Keratinocyte (primary cell): ENCODE measurements around the gene FAT1. TPM values are rescaled to one million over a fixed set of nuclear protein-coding genes. Genes with fewer than 3 reads are reported as not detected.
"Not testable (repeated sequence)": the region's sequence is repeated elsewhere in the genome, so short reads cannot be mapped to it uniquely, and the experiment has no call there.

Experiments
- DNase-seq: peaks from one replicate; pipeline ENCODE4 v3.0.0-alpha.2; 2011; ENCODE audit warnings: low read depth, missing footprints, low spot score
- FAIRE-seq: peaks from 2 replicates; lab custom pipeline; 2011; peaks lifted over from hg19 to GRCh38; lab: Jason Lieb, UNC
- H2AFZ ChIP-seq: 2 replicates; pipeline ENCODE4 v1.6.0; 2012; ENCODE audit warnings: low read length, control low read depth, inconsistent platforms; ENCODE audit not compliant: control insufficient read depth
- H3K27ac ChIP-seq: 2 replicates; pipeline ENCODE4 v1.5.1; 2011; ENCODE audit warnings: low read length; ENCODE audit not compliant: control insufficient read depth, insufficient read depth
- H3K27me3 ChIP-seq: 3 replicates; pipeline ENCODE4 v1.6.0; 2011; ENCODE audit warnings: low read length; ENCODE audit not compliant: control insufficient read depth, insufficient read depth; ENCODE audit errors: extremely low read depth
- H3K36me3 ChIP-seq, 2 experiments: 2 replicates in 1 of 2; 3 replicates in 1 of 2; pipeline ENCODE4 v1.5.1; 2011; ENCODE audit warnings: low read length in 2 of 2, mild to moderate bottlenecking in 1 of 2; ENCODE audit not compliant: control insufficient read depth in 2 of 2, insufficient read depth in 2 of 2; ENCODE audit errors: extremely low read depth in 1 of 2
- H3K4me1 ChIP-seq: 3 replicates; pipeline ENCODE4 v1.5.1; 2011; ENCODE audit warnings: low read length; ENCODE audit not compliant: control insufficient read depth, insufficient read depth; ENCODE audit errors: extremely low read depth
- H3K4me2 ChIP-seq: 3 replicates; pipeline ENCODE4 v1.6.0; 2011; ENCODE audit warnings: low read depth, low read length; ENCODE audit not compliant: control insufficient read depth, insufficient read depth; ENCODE audit errors: extremely low read depth
- H3K4me3 ChIP-seq, 3 experiments: fragments of 200-600 bp in 1 of 3; sonication (generic) in 1 of 3; 2 replicates in 2 of 3; 3 replicates in 1 of 3; pipeline ENCODE4 v1.5.1; 2011 to 2016; ENCODE audit warnings: low read length in 3 of 3, mild to moderate bottlenecking in 3 of 3, control low read depth in 2 of 3, inconsistent platforms in 1 of 3, low read depth in 1 of 3, mixed read lengths in 1 of 3, mixed run types in 1 of 3, moderate library complexity in 1 of 3; ENCODE audit not compliant: control insufficient read depth in 2 of 3, insufficient read depth in 2 of 3; ENCODE audit errors: extremely low read depth in 1 of 3
- H3K79me2 ChIP-seq: 2 replicates; pipeline ENCODE4 v1.6.0; 2012; ENCODE audit warnings: low read length; ENCODE audit not compliant: control insufficient read depth, insufficient read depth
- H3K9ac ChIP-seq: 3 replicates; pipeline ENCODE4 v1.6.0; 2011; ENCODE audit warnings: low read length; ENCODE audit not compliant: control insufficient read depth, insufficient read depth; ENCODE audit errors: extremely low read depth
- H3K9me1 ChIP-seq: 3 replicates; pipeline ENCODE4 v1.6.0; 2011; ENCODE audit warnings: low read length; ENCODE audit not compliant: control insufficient read depth, insufficient read depth; ENCODE audit errors: extremely low read depth
- H3K9me3 ChIP-seq: 2 replicates; pipeline ENCODE4 v1.5.1; 2012; ENCODE audit warnings: low read depth, low read length; ENCODE audit not compliant: control insufficient read depth
- H4K20me1 ChIP-seq: 3 replicates; pipeline ENCODE4 v1.6.0; 2011; ENCODE audit warnings: low read length; ENCODE audit not compliant: control insufficient read depth, insufficient read depth; ENCODE audit errors: extremely low read depth
- CTCF ChIP-seq, 3 experiments: IDR thresholded peaks in 1 of 3; conservative IDR thresholded peaks in 1 of 3; optimal IDR thresholded peaks in 1 of 3; 2 replicates in 2 of 3; 3 replicates in 1 of 3; pipeline versions ENCODE3 to v1.5.1; 2011; ENCODE audit warnings: low read length in 3 of 3, mild to moderate bottlenecking in 3 of 3, moderate library complexity in 2 of 3, control low read depth in 1 of 3, inconsistent platforms in 1 of 3; ENCODE audit not compliant: insufficient read depth in 2 of 3; ENCODE audit errors: extremely low read depth in 1 of 3
- EZH2 ChIP-seq: IDR thresholded peaks from one replicate; pipeline ENCODE4 v1.6.1; 2012; ENCODE audit warnings: inconsistent platforms, mild to moderate bottlenecking, low read length, moderate library complexity
- dilution Hi-C: fragments of 300-500 bp; cut with MboI; formaldehyde crosslinking; loops from one replicate; pipeline ENCODE4 v1.7.0; 2020; ENCODE audit warnings: low sequenced_read_pairs; ENCODE audit not compliant: extremely low pct_ligation_motif_present
- polyA plus RNA-seq, 5 experiments: library from polyadenylated mRNA; depleted of rRNA in 3 of 5; stranded (reverse) in 3 of 5; stranded (forward) in 1 of 5; unstranded in 1 of 5; fragments of >200 nt; gene quantifications; 1 replicate in 1 of 5; 2 replicates in 3 of 5; 3 replicates in 1 of 5; pipeline versions ENCODE4 v1.2.1 to v1.2.3, GENCODE V29; 2011 to 2012; ENCODE audit warnings: missing spikeins in 2 of 5, low read depth in 1 of 5, low replicate concordance in 1 of 5

FAT1 gene
- polyA plus RNA-seq, 1 donor (not counting 4 experiments of a cell fraction or from before 2014, with no cell fraction given) = 329 TPM

DNA sequence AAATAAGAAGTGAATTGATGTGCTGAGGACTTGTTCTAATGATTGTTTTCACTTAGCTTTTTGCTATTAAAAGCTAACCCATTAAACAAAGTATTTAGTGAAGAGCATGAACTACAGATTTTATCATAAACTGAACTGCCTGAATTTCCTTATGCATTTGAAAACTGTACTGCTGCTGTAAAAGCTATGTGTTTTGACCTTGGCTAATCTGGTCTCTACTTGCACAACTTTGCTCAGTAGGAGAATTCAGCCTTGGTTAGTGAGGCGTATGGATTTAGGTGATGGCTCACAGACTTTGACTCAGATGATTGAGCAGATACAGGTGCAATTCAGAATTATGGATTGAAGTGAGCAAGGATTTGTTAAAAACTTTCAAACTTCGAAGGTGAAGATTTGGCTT lies 38.7 kb upstream of the FAT1 start:
- Histone ChIP-seq H3K4me3 (no peak overlapping the region), H3K36me3 (no peaks in the 10 kb centered on the region), H3K4me1 (peaks cover 20% of the 10 kb centered on the region), H3K9me3 (no peaks in the 10 kb centered on the region), H3K4me2 (no peak overlapping the region), H2AFZ (no peak overlapping the region), H3K27ac (no peak overlapping the region), H3K79me2 (no peaks in the 10 kb centered on the region), H3K27me3 (no peaks in the 10 kb centered on the region), H3K9ac (no peak overlapping the region), H4K20me1 (no peaks in the 10 kb centered on the region), H3K9me1 (no peaks in the 10 kb centered on the region)
- dilution Hi-C loops = no loop called here
- DNase-seq (no peak), FAIRE-seq (no peak)
- no peak for TF ChIP-seq CTCF (optimal IDR thresholded peaks at IDR 0.05 in 1 of 3, IDR thresholded peaks at IDR 0.05 in 1 of 3, conservative IDR thresholded peaks at IDR 0.05 in 1 of 3; ENCODE audit: extremely low read depth in 1 of 3, insufficient read depth in 2 of 3, low read length in 3 of 3)
- no peak for TF ChIP-seq EZH2

- H4K20me1 ChIP-seq, H3K27ac ChIP-seq, H3K9ac ChIP-seq, H3K36me3 ChIP-seq, FAIRE-seq, H3K9me3 ChIP-seq, dilution Hi-C loops, H3K79me2 ChIP-seq, H3K27me3 ChIP-seq, H3K4me2 ChIP-seq, H3K9me1 ChIP-seq, H2AFZ ChIP-seq, H3K4me3 ChIP-seq, DNase-seq: not testable (repeated sequence)
- H3K4me1 ChIP-seq = peaks cover 20% of the 10 kb centered on the region
Measured at GRCh38 chr4:186761956-186762355, 38.3 kb upstream of the FAT1 start.

DNA sequence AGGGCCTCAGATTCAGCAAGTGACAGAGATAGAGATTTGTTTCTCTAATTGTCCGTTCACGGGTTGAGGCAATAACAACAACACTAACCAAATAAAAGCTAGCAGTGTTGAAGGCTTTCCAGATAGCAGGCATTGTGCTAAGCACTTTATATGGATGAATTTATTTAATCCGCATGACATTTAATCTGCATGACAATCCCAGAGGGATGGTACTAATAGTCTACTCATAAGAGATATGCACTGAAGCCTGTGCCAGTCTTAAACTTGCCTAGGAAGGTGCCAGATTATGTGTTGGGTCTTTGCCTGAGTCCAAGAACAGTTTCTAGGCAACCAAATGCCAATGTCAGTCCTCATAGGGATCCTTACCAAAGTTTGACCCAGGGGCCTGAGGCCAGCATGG lies 37.7 kb upstream of the FAT1 start:
- no peak overlapping the region for H3K4me3 ChIP-seq
- FAIRE-seq (no peak), DNase-seq (no peak)
- no peak for TF ChIP-seq EZH2
- TF ChIP-seq CTCF (optimal IDR thresholded peaks at IDR 0.05 in 1 of 3, IDR thresholded peaks at IDR 0.05 in 1 of 3, conservative IDR thresholded peaks at IDR 0.05 in 1 of 3; ENCODE audit: extremely low read depth in 1 of 3, insufficient read depth in 2 of 3, low read length in 3 of 3) = no peak
- no peaks in the 10 kb centered on the region for H3K9me3 ChIP-seq
- no peak overlapping the region for H3K4me2 ChIP-seq
- no peak overlapping the region for H3K9ac ChIP-seq
- no peaks in the 10 kb centered on the region for H3K27me3 ChIP-seq
- no peak overlapping the region for H3K27ac ChIP-seq
- H3K79me2 ChIP-seq = no peaks in the 10 kb centered on the region
- H3K9me1 ChIP-seq = no peaks in the 10 kb centered on the region
- dilution Hi-C loops = no loop called here
- peaks cover 20% of the 10 kb centered on the region for H3K4me1 ChIP-seq
- H4K20me1 ChIP-seq = no peaks in the 10 kb centered on the region
- no peaks in the 10 kb centered on the region for H3K36me3 ChIP-seq
- no peak overlapping the region for H2AFZ ChIP-seq
